Upper lobe of left lung (tissue), 4 donors: ENCODE data around the gene AHRR.

Experiments
- CTCF ChIP-seq, 6 experiments: fragments of 450-650 bp in 4 of 6; fragments of 200-600 bp in 2 of 6; sonication (generic) in 2 of 6; IDR thresholded peaks; one replicate each; pipeline ENCODE4 v1.5.1; 2016 to 2019; ENCODE audit warnings: antibody characterized with exemption in 6 of 6
- EP300 ChIP-seq, 4 donors: sonication (generic); formaldehyde crosslinking; IDR thresholded peaks; one replicate each; pipeline ENCODE4 v1.5.1; 2017; ENCODE audit warnings: antibody characterized with exemption in 4 of 4, control low read depth in 2 of 4
- POLR2AphosphoS5 ChIP-seq, 2 donors: sonication (generic); formaldehyde crosslinking; IDR thresholded peaks; one replicate each; pipeline ENCODE4 v1.5.1; 2017; ENCODE audit warnings: antibody characterized with exemption in 2 of 2

- TF ChIP-seq EP300 (IDR thresholded peaks at IDR 0.05) = no peak
- no peak for TF ChIP-seq CTCF (IDR thresholded peaks at IDR 0.05)
- TF ChIP-seq POLR2AphosphoS5 (IDR thresholded peaks at IDR 0.05) = no peak
These were observed 53.3 kb downstream of the AHRR start for GRCh38 chr5:374631-375335.
